HG03045 (cell line): ENCODE measurements around the gene ATP2B2.
"Not testable (repeated sequence)": the region's sequence is repeated elsewhere in the genome, so short reads cannot be mapped to it uniquely, and the experiment has no call there.

ENCODE experiments used
- ATAC-seq: cut with Tn5 transposase; IDR thresholded peaks from one replicate; pipeline ENCODE4 v1.9.1; 2021; ENCODE audit warnings: mild to moderate bottlenecking, moderate library complexity; ENCODE audit not compliant: unreplicated experiment

ATP2B2 gene

GRCh38 chr3:10505050-10505790, at the start of gene ATP2B2:
TSS of gene ATP2B2 (minus strand) at chr3:10505586. CDS start at chr3:10449543, 56,043 bp downstream.
- ATAC-seq, result no peak

- ATAC-seq, result no peak
Measured at GRCh38 chr3:10554746-10555145, 49.4 kb upstream of the ATP2B2 start.

- ATAC-seq, result no peak
Measured at GRCh38 chr3:10554236-10554611, 48.8 kb upstream of the ATP2B2 start.

GRCh38 chr3:10553591-10554235, 48.3 kb upstream of the ATP2B2 start:
- ATAC-seq, result no peak

- ATAC-seq, result no peak
Measured at GRCh38 chr3:10552631-10552943, 47.2 kb upstream of the ATP2B2 start.

- no peak for ATAC-seq
Measured at GRCh38 chr3:10551821-10552630, 46.6 kb upstream of the ATP2B2 start.

- no peak for ATAC-seq
Measured at GRCh38 chr3:10551139-10551538, 45.8 kb upstream of the ATP2B2 start.

GRCh38 chr3:10550705-10551104, 45.3 kb upstream of the ATP2B2 start:
- ATAC-seq, result no peak

GRCh38 chr3:10549617-10550230, 44.3 kb upstream of the ATP2B2 start:
- ATAC-seq, result no peak

- no peak for ATAC-seq
Measured at GRCh38 chr3:10548992-10549391, 43.6 kb upstream of the ATP2B2 start.

GRCh38 chr3:10547841-10548783, 42.7 kb upstream of the ATP2B2 start:
- ATAC-seq, result no peak

GRCh38 chr3:10547413-10547812, 42.0 kb upstream of the ATP2B2 start:
- no peak for ATAC-seq

- no peak for ATAC-seq
Measured at GRCh38 chr3:10546820-10547263, 41.5 kb upstream of the ATP2B2 start.

- ATAC-seq, result no peak
Measured at GRCh38 chr3:10546181-10546624, 40.8 kb upstream of the ATP2B2 start.

- no peak for ATAC-seq
Measured at GRCh38 chr3:10542518-10542917, 37.1 kb upstream of the ATP2B2 start.

- ATAC-seq, result not testable (repeated sequence)
Measured at GRCh38 chr3:10540347-10540746, 35.0 kb upstream of the ATP2B2 start.

GRCh38 chr3:10534066-10534465, 28.7 kb upstream of the ATP2B2 start:
- ATAC-seq, result no peak

- ATAC-seq, result no peak
Measured at GRCh38 chr3:10533737-10534023, 28.3 kb upstream of the ATP2B2 start.

- ATAC-seq, result no peak
Measured at GRCh38 chr3:10532939-10533736, 27.8 kb upstream of the ATP2B2 start.

- ATAC-seq, result no peak
Measured at GRCh38 chr3:10531031-10531430, 25.6 kb upstream of the ATP2B2 start.
